ENCODE results near the gene ABCB7. TPM values are rescaled to one million over a fixed set of nuclear protein-coding genes. Genes with fewer than 3 reads are reported as not detected.

ABCB7 gene
- total RNA-seq, 6 experiments from 2014 or later = 14.6 to 24.5 (median 19.8) TPM

DNA sequence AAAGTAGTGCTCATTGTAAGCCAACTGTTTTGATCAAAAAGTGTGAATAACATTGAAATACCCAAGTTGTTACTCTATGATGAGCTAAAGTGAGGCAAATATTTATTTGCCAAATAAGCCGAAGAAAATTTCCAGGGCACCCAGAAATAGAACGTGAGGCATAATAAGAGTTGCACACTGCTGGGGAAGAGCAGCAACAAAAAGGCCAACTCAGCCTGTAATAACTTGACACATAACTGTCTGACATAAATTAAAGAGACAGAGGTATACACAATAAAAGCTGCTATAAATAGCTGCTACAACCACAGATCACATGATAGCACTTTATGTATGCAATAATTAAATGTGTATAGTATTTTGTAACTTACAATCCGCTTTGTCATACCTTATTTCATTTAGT lies 2.0 kb upstream of the ABCB7 start:
- no peak for ATAC-seq
- no peak for TF ChIP-seq POLR2A (IDR thresholded peaks at IDR 0.05)
- TF ChIP-seq, protein P1, sequence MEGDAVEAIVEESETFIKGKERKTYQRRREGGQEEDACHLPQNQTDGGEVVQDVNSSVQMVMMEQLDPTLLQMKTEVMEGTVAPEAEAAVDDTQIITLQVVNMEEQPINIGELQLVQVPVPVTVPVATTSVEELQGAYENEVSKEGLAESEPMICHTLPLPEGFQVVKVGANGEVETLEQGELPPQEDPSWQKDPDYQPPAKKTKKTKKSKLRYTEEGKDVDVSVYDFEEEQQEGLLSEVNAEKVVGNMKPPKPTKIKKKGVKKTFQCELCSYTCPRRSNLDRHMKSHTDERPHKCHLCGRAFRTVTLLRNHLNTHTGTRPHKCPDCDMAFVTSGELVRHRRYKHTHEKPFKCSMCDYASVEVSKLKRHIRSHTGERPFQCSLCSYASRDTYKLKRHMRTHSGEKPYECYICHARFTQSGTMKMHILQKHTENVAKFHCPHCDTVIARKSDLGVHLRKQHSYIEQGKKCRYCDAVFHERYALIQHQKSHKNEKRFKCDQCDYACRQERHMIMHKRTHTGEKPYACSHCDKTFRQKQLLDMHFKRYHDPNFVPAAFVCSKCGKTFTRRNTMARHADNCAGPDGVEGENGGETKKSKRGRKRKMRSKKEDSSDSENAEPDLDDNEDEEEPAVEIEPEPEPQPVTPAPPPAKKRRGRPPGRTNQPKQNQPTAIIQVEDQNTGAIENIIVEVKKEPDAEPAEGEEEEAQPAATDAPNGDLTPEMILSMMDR (IDR thresholded peaks at IDR 0.05) = no peak
- H3K4me3 ChIP-seq = no peak overlapping the region
- peaks cover 0 to 4% of the 10 kb centered on the region in 2 donors for H3K27me3 ChIP-seq
- H3K4me1 ChIP-seq = peaks cover 0 to 4% (median 0%) of the 10 kb centered on the region in 4 donors
- intact Hi-C loops (cut with DNase I) = no loop called here
- WGBS (ENCODE audit: insufficient coverage, low coverage, low lambda C conversion rate, missing lambda C conversion rate) = 64% methylated on average over 3 of the region's 3 CpGs
- H3K9me3 ChIP-seq = no peaks in the 10 kb centered on the region
- H3K27ac ChIP-seq = no peak overlapping the region
- DNase-seq = no peak
- H3K36me3 ChIP-seq = no peaks in the 10 kb centered on the region

DNA sequence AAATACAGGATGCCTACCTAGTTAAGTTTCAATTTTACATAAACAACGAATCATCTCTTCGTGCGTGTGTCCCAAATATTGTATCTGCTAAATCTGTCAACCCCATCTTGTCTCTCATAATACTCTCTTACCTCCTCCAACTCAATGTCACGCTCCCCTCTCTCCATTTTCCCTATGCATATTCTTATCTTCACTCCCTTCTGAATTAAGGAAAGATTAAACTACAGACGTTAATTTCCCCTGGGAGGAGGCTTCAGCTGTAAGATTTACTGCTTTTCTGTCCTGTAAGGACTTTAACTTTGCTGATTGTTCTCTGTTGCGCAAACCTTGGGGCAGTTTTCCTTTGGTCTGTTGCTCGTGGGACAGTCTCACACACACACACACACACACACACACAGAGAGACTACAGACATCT lies 455 bp upstream of the ABCB7 start:
- Histone ChIP-seq H3K27me3 (no peaks in the 10 kb centered on the region), H3K9me3 (no peaks in the 10 kb centered on the region), H3K4me1 (peaks cover 0 to 4% (median 0%) of the 10 kb centered on the region in 4 donors), H3K36me3 (no peaks in the 10 kb centered on the region), H3K4me3 (peak overlapping the region; percentile 42 to 67 (median 65)), H3K27ac (peak overlapping the region; percentile 46 to 74 (median 58))
- intact Hi-C loops (cut with DNase I) = no loop called here
- 34% methylated on average over 7 of the region's 7 CpGs for WGBS (ENCODE audit: insufficient coverage, low coverage, low lambda C conversion rate, missing lambda C conversion rate)
- no peak for DNase-seq
- no peak for TF ChIP-seq POLR2A (IDR thresholded peaks at IDR 0.05)
- TF ChIP-seq, protein P1 (IDR thresholded peaks at IDR 0.05) = no peak
- ATAC-seq = peak; percentile 14 to 54 (median 47)

DNA sequence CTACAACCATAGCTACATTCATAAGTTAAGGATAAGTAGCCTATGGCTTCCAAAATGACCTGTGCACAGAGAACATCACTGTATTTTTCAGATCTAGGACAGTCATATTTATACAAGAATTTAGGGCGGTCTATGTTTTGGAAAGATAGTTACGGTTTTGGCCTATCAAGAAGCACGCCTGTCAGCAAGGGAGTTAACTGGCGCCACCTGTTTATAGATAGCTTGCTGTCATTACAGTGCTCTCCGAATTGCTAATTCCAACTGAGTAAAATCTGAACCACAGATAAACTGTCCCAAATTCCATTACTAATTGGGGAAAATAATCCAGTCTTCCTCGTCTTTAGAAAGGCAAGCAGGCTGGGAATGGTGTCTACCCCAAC lies 646 bp downstream of the ABCB7 start:
- H3K27me3 ChIP-seq = no peaks in the 10 kb centered on the region
- no peaks in the 10 kb centered on the region for H3K9me3 ChIP-seq
- no peak for TF ChIP-seq POLR2A (IDR thresholded peaks at IDR 0.05)
- TF ChIP-seq, protein P1 (IDR thresholded peaks at IDR 0.05) = no peak
- H3K27ac ChIP-seq = peak overlapping the region in 2 of 3 donors; percentile 46 to 74
- H3K4me1 ChIP-seq = peaks cover 0 to 4% (median 0%) of the 10 kb centered on the region in 4 donors
- intact Hi-C loops (cut with DNase I) = no loop called here
- H3K36me3 ChIP-seq = no peaks in the 10 kb centered on the region
- WGBS (ENCODE audit: insufficient coverage, low coverage, low lambda C conversion rate, missing lambda C conversion rate) = 20% methylated on average over 5 of the region's 6 CpGs
- H3K4me3 ChIP-seq = peak overlapping the region; percentile 42 to 67 (median 65)
- peak; percentile 40 to 58 (median 49) for ATAC-seq
- no peak for DNase-seq

DNA sequence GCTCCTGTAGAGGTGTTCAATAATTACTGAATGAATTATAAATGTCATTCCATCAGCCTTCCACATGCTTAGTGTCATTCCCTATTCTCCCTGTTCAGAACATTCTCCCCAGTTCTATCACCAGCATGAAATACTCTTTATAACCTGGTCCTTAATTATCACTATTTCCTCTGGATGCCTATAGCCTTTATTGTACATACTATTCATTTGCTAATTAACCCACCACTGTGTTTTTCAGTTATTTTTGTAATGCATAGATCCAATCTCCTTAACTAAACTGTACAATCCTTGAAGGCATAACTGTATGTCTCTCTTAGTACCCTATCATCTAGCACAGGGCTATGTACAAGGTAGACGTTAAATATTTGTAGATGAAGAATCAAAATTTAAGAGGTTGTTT lies 1.2 kb downstream of the ABCB7 start:
- Histone ChIP-seq H3K4me3 (peak overlapping the region in 1 of 3 donors; percentile 67), H3K27me3 (no peaks in the 10 kb centered on the region), H3K4me1 (peaks cover 0 to 4% (median 0%) of the 10 kb centered on the region in 4 donors), H3K27ac (no peak overlapping the region), H3K36me3 (no peaks in the 10 kb centered on the region), H3K9me3 (no peaks in the 10 kb centered on the region)
- TF ChIP-seq, protein P1 (IDR thresholded peaks at IDR 0.05) = no peak
- no peak for TF ChIP-seq POLR2A (IDR thresholded peaks at IDR 0.05)
- 25% methylated on average over 1 of the region's 1 CpG for WGBS (ENCODE audit: insufficient coverage, low coverage, low lambda C conversion rate, missing lambda C conversion rate)
- intact Hi-C loops (cut with DNase I) = no loop called here
- DNase-seq (no peak), ATAC-seq (no peak)
